ENCODE measurements around the gene NMNAT3. TPM values are rescaled to one million over a fixed set of nuclear protein-coding genes. Genes with fewer than 3 reads are reported as not detected.

NMNAT3 gene
- total RNA-seq, 1 donor = 0.86 TPM

DNA sequence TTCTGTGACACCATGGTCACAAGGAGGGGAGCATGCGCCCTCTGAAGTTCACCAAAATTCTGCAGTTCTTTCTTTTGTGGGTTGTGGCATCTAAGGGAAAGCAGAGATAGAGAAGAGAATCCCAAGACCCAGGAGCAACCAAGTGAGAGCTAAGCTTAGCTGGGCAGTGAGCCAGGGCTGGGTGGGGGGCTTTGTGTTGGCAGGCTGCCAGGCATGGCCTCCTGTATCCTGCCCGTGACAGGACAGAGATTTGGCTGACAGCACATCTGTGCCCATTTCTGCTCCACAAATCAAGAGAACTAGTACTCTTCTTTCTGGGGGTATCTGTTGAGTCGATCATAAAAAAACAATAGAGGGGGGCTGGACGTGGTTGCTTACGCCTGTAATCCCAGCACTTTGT, 66.2 kb downstream of the NMNAT3 start:
- TF ChIP-seq, protein P1, sequence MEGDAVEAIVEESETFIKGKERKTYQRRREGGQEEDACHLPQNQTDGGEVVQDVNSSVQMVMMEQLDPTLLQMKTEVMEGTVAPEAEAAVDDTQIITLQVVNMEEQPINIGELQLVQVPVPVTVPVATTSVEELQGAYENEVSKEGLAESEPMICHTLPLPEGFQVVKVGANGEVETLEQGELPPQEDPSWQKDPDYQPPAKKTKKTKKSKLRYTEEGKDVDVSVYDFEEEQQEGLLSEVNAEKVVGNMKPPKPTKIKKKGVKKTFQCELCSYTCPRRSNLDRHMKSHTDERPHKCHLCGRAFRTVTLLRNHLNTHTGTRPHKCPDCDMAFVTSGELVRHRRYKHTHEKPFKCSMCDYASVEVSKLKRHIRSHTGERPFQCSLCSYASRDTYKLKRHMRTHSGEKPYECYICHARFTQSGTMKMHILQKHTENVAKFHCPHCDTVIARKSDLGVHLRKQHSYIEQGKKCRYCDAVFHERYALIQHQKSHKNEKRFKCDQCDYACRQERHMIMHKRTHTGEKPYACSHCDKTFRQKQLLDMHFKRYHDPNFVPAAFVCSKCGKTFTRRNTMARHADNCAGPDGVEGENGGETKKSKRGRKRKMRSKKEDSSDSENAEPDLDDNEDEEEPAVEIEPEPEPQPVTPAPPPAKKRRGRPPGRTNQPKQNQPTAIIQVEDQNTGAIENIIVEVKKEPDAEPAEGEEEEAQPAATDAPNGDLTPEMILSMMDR (IDR thresholded peaks at IDR 0.05; ENCODE audit: insufficient read depth, low read depth, low read length) = no peak
- no peak overlapping the region for H3K4me3 ChIP-seq (ENCODE audit: low read depth, low read length)
- no peak for DNase-seq (ENCODE audit: low read depth)

GRCh38 chr3:139610886-139611285, 66.9 kb downstream of the NMNAT3 start:
- TF ChIP-seq, protein P1 (IDR thresholded peaks at IDR 0.05; ENCODE audit: insufficient read depth, low read depth, low read length) = no peak
- no peak overlapping the region for H3K4me3 ChIP-seq (ENCODE audit: low read depth, low read length)
- no peak for DNase-seq (ENCODE audit: low read depth)

GRCh38 chr3:139608924-139609323, 68.8 kb downstream of the NMNAT3 start:
- H3K4me3 ChIP-seq (ENCODE audit: low read depth, low read length) = no peak overlapping the region
- TF ChIP-seq, protein P1 (IDR thresholded peaks at IDR 0.05; ENCODE audit: insufficient read depth, low read depth, low read length) = no peak
- DNase-seq (ENCODE audit: low read depth) = no peak

DNA sequence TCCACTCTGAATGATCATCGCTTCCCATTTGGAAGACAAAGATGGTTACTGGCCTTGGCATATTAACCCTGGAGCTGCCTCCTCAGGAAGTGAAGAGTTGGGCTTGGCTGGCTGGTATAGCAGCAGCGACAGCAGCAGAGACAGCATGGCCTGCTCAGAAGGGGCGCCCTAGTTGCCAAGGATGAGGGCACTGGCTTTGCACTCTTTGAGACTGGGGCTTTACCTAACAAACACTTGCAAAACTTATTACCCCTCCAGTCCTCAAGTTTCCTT, 69.7 kb downstream of the NMNAT3 start:
- TF ChIP-seq, protein P1 (IDR thresholded peaks at IDR 0.05; ENCODE audit: insufficient read depth, low read depth, low read length) = no peak
- H3K4me3 ChIP-seq (ENCODE audit: low read depth, low read length) = no peak overlapping the region
- DNase-seq (ENCODE audit: low read depth) = no peak

DNA sequence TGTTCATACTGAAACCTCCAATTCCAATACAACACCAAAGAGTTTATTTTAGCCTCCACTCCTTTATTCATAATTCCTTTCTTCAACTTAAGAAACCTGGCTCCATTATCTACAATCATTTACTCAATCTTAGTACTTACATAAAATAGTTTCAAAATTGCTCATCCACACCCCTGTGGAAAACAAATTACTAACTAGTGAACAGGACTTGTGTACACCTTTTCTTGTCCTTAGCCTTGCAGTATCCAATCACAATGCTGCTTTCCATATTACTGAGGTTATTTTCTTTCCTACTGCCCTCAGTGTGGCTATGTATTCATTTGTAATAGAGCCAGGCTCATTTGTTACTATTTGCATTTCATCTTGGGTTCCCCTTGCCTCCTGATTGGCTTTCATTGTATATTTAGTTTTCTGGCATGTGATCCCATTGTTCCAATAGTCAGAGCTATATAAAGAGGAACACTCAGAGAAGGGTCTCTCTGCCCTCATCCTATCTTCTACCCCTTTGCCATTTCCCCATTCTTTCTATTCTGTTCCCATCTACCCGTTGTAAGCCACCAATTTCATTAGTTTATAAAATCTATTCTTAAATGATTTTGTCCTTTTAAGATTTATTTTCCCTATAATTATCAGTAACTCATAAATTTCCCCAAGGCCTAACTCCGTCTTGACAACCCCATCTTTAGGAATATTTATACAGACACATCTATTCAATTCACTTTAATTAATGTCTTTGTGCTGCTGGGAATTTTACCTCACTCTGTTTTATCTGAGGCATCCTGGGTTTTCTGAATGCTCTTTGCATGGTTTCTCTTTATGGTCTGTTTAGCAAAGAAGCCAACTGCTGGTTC, 70.3 kb downstream of the NMNAT3 start:
- no peak for DNase-seq (ENCODE audit: low read depth)
- TF ChIP-seq, protein P1 (IDR thresholded peaks at IDR 0.05; ENCODE audit: insufficient read depth, low read depth, low read length) = no peak
- H3K4me3 ChIP-seq (ENCODE audit: low read depth, low read length) = no peak overlapping the region

DNA sequence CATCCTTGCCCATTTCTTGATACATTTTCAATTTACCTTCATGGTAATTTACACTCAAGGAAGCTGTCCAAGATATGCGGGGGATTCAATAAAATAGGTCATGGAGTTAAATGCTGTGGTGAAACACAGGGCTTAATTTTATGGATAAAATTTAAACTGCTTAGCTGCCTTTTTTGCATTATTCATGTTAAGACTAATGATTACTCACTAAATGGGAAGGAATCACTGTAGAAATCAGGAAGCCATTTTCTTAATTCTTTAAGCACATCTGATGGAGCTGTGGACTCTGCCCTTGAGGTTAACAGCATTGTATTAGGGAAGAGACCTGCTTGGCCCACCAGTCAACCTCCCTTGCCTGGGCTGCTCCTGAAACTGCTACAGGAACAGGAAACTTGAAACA, 75.8 kb downstream of the NMNAT3 start:
- TF ChIP-seq, protein P1 (IDR thresholded peaks at IDR 0.05; ENCODE audit: insufficient read depth, low read depth, low read length) = no peak
- H3K4me3 ChIP-seq (ENCODE audit: low read depth, low read length) = no peak overlapping the region

More for the DNA sequence above, 75.8 kb downstream of the NMNAT3 start:
- DNase-seq (ENCODE audit: low read depth) = no peak

Measured in fibroblast of villous mesenchyme (primary cell).